DOHH2 (cell line): ENCODE results near the gene DRD2.

Source experiments
- EZH2phosphoT487 ChIP-seq: fragments of 200-600 bp; sonication (generic); IDR thresholded peaks from 2 replicates; pipeline ENCODE4 v1.6.1; 2017; ENCODE audit warnings: borderline replicate concordance, mild to moderate bottlenecking, antibody characterized with exemption, low read length, moderate library complexity, mixed read lengths
- TF ChIP-seq, protein P1 (sequence below): fragments of 200-600 bp; sonication (generic); IDR thresholded peaks from one replicate; pipeline ENCODE4 v1.5.1; 2014; ENCODE audit warnings: antibody characterized with exemption, mild to moderate bottlenecking, low read depth, low read length; ENCODE audit not compliant: poor library complexity, severe bottlenecking

DNA sequence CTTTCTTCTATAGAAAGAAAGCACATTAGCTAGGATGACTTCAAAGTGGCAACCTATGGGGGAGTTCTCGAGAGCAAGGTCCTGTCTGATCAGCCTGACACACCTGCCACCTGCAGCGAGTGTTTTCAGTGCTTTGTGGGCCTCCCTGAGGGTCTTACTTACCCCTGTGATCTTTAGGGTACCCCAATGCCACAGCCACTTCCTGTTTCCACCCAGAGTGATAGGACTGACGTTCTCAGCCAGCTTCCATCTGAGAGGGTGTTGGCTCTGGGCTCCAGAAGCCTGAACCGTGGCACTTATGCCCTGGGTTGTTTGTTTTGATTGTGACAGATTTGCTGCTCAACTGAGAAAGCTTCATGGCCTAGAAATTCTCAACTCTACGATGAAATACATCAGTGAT, 109.3 kb downstream of the DRD2 start:
- TF ChIP-seq, protein P1, sequence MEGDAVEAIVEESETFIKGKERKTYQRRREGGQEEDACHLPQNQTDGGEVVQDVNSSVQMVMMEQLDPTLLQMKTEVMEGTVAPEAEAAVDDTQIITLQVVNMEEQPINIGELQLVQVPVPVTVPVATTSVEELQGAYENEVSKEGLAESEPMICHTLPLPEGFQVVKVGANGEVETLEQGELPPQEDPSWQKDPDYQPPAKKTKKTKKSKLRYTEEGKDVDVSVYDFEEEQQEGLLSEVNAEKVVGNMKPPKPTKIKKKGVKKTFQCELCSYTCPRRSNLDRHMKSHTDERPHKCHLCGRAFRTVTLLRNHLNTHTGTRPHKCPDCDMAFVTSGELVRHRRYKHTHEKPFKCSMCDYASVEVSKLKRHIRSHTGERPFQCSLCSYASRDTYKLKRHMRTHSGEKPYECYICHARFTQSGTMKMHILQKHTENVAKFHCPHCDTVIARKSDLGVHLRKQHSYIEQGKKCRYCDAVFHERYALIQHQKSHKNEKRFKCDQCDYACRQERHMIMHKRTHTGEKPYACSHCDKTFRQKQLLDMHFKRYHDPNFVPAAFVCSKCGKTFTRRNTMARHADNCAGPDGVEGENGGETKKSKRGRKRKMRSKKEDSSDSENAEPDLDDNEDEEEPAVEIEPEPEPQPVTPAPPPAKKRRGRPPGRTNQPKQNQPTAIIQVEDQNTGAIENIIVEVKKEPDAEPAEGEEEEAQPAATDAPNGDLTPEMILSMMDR, result no peak
- TF ChIP-seq EZH2phosphoT487, result no peak
